SK-N-SH treated with all-trans-retinoic acid at 6 μM for 48 hours (cell line): ENCODE measurements around the gene MCOLN3.

Experiments used
- ATAC-seq: fragments of 200-7000 bp; cut with Tn5 transposase; 3 replicates; pipeline ENCODE4 v1.9.1; 2020; ENCODE audit warnings: mild to moderate bottlenecking, moderate library complexity
- ARNTL ChIP-seq: fragments of 450-650 bp; formaldehyde crosslinking; IDR thresholded peaks from 2 replicates; pipeline ENCODE4 v1.5.0; 2020; ENCODE audit warnings: low read depth, mild to moderate bottlenecking, moderate library complexity, borderline replicate concordance
- BACH2 ChIP-seq: fragments of 250-450 bp; sonication (Bioruptor Pico); IDR thresholded peaks from 2 replicates; pipeline ENCODE4 v1.9.0; 2021; ENCODE audit warnings: mild to moderate bottlenecking, borderline replicate concordance
- CREB5 ChIP-seq: fragments of 250-450 bp; sonication (Bioruptor Pico); IDR thresholded peaks from 2 replicates; pipeline ENCODE4 v1.5.1; 2020; ENCODE audit warnings: low read depth, mild to moderate bottlenecking, moderate library complexity
- CSDC2 ChIP-seq: fragments of 250-450 bp; sonication (Bioruptor Pico); IDR thresholded peaks from 2 replicates; pipeline ENCODE4 v1.5.0; 2020; ENCODE audit warnings: mild to moderate bottlenecking, moderate library complexity
- ESRRG ChIP-seq: fragments of 250-450 bp; sonication (Bioruptor Pico); IDR thresholded peaks from 2 replicates; pipeline ENCODE4 v1.6.1; 2021; ENCODE audit warnings: mild to moderate bottlenecking
- GLIS3 ChIP-seq: fragments of 250-450 bp; sonication (Bioruptor Pico); IDR thresholded peaks from 2 replicates; pipeline ENCODE4 v1.5.0; 2020; ENCODE audit warnings: mild to moderate bottlenecking, moderate library complexity
- ISL1 ChIP-seq: fragments of 250-450 bp; sonication (Bioruptor Pico); IDR thresholded peaks from 2 replicates; pipeline ENCODE4 v2.1.2; 2022; ENCODE audit warnings: mild to moderate bottlenecking, moderate library complexity
- OSR1 ChIP-seq: fragments of 250-450 bp; sonication (Bioruptor Pico); IDR thresholded peaks from 2 replicates; pipeline ENCODE4 v1.8.0; 2022; ENCODE audit warnings: moderate library complexity, mild to moderate bottlenecking, inconsistent platforms
- PATZ1 ChIP-seq: fragments of 250-450 bp; sonication (Bioruptor Pico); IDR thresholded peaks from 2 replicates; pipeline ENCODE4 v1.8.0; 2020; ENCODE audit warnings: mild to moderate bottlenecking, moderate library complexity, borderline replicate concordance
- POU6F1 ChIP-seq: fragments of 250-450 bp; sonication (Bioruptor Pico); IDR thresholded peaks from 2 replicates; pipeline ENCODE4 v1.8.0; 2021; ENCODE audit warnings: low read depth, mild to moderate bottlenecking, moderate library complexity, borderline replicate concordance
- PPARA ChIP-seq: fragments of 250-450 bp; sonication (Bioruptor Pico); IDR thresholded peaks from 2 replicates; pipeline ENCODE4 v1.5.0; 2020; ENCODE audit warnings: mild to moderate bottlenecking, borderline replicate concordance
- RARB ChIP-seq: fragments of 250-450 bp; sonication (Bioruptor Pico); IDR thresholded peaks from 2 replicates; pipeline ENCODE4 v1.8.0; 2021; ENCODE audit warnings: mild to moderate bottlenecking, moderate library complexity
- SNAI2 ChIP-seq: fragments of 250-450 bp; sonication (Bioruptor Pico); IDR thresholded peaks from 2 replicates; pipeline ENCODE4 v1.5.0; 2020; ENCODE audit warnings: mild to moderate bottlenecking, moderate library complexity
- TOX ChIP-seq: fragments of 250-450 bp; sonication (Bioruptor Pico); IDR thresholded peaks from 2 replicates; pipeline ENCODE4 v1.8.0; 2021; ENCODE audit warnings: mild to moderate bottlenecking, moderate library complexity, borderline replicate concordance
- TSHZ2 ChIP-seq: fragments of 250-450 bp; sonication (Bioruptor Pico); IDR thresholded peaks from 2 replicates; pipeline ENCODE4 v1.5.0; 2020; ENCODE audit warnings: mild to moderate bottlenecking, moderate library complexity
- ZC3H10 ChIP-seq: fragments of 250-450 bp; sonication (Bioruptor Pico); IDR thresholded peaks from 2 replicates; pipeline ENCODE4 v1.5.1; 2021; ENCODE audit warnings: mild to moderate bottlenecking, moderate library complexity
- ZFP3 ChIP-seq: fragments of 250-450 bp; sonication (Bioruptor Pico); IDR thresholded peaks from 2 replicates; pipeline ENCODE4 v1.5.0; 2020; ENCODE audit warnings: mild to moderate bottlenecking, moderate library complexity
- ZFP30 ChIP-seq: fragments of 450-650 bp; formaldehyde crosslinking; IDR thresholded peaks from 2 replicates; pipeline ENCODE4 v1.5.0; 2022; ENCODE audit warnings: mild to moderate bottlenecking, moderate library complexity
- ZNF70 ChIP-seq: fragments of 450-650 bp; formaldehyde crosslinking; IDR thresholded peaks from 2 replicates; pipeline ENCODE4 v1.5.0; 2020; ENCODE audit warnings: mild to moderate bottlenecking, moderate library complexity
- ZNF8 ChIP-seq: fragments of 450-650 bp; formaldehyde crosslinking; IDR thresholded peaks from 2 replicates; pipeline ENCODE4 v1.5.0; 2020; ENCODE audit warnings: mild to moderate bottlenecking, moderate library complexity
- TF ChIP-seq, protein P1 (sequence below): fragments of 250-450 bp; sonication (Bioruptor Pico); IDR thresholded peaks from 2 replicates; pipeline ENCODE4 v1.5.1; 2021; ENCODE audit warnings: mild to moderate bottlenecking, moderate library complexity

Gene MCOLN3

DNA sequence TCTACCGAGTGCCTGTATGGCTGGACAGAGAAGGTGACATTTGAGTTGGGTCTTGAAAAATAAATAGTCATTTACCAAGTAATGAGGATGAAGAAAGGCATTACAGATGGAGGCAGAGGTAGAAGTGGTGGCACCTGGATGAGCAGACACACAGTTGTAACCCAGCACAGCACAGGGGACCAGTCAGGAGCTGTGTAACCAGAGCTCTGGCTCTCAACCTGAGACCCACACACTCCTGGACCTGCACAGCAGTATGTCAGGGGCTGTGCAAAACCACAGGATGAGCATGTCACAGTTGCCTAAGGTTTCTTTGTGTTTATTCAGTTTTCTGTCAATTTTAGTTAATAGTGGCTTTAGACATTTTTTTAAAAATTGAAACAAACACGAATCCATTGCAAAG lies 11.3 kb upstream of the MCOLN3 start:
- TF ChIP-seq ZC3H10 (CRISPR knock-in tag), result no peak
- TF ChIP-seq TOX (CRISPR knock-in tag), result no peak
- no peak for TF ChIP-seq PATZ1 (CRISPR knock-in tag)
- no peak for TF ChIP-seq ZNF8 (CRISPR knock-in tag)
- ATAC-seq, result no peak

DNA sequence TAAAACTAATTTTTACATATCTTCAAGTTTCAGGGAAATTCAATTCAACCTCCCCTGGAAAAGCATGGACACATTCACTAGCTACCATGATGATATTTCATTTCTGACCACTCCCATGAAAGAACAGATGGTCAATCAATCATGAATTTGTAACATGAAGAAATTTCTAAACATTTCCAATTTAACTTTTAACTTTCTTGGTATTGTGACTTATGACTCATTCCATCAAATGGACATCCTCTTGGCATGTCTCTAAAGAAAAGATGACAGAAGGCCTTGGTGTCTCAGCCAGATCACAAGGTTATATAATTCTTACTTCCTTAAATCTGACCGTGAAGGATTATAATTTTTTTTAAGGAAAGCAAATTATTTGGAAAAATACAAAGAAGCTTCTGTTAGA lies 10.5 kb upstream of the MCOLN3 start:
- TF ChIP-seq TOX (CRISPR knock-in tag) (no peak), ARNTL (CRISPR knock-in tag) (no peak), RARB (CRISPR knock-in tag) (no peak), OSR1 (CRISPR knock-in tag) (no peak), GLIS3 (CRISPR knock-in tag) (no peak), ZFP3 (no peak), ZFP30 (CRISPR knock-in tag) (no peak), PPARA (CRISPR knock-in tag) (no peak), CSDC2 (CRISPR knock-in tag) (no peak), BACH2 (CRISPR knock-in tag) (no peak), ESRRG (no peak), PATZ1 (CRISPR knock-in tag) (no peak)
- no peak for ATAC-seq

- TF ChIP-seq SNAI2 (CRISPR knock-in tag), result no peak
- no peak for TF ChIP-seq CREB5 (CRISPR knock-in tag)
- no peak for TF ChIP-seq OSR1 (CRISPR knock-in tag)
- TF ChIP-seq POU6F1, result no peak
- TF ChIP-seq ISL1, result no peak
- no peak for TF ChIP-seq TSHZ2 (CRISPR knock-in tag)
- no peak for TF ChIP-seq PPARA (CRISPR knock-in tag)
- TF ChIP-seq ESRRG, result no peak
- no peak for TF ChIP-seq TOX (CRISPR knock-in tag)
- TF ChIP-seq RARB (CRISPR knock-in tag), result no peak
- TF ChIP-seq BACH2 (CRISPR knock-in tag), result no peak
- TF ChIP-seq, protein P1, sequence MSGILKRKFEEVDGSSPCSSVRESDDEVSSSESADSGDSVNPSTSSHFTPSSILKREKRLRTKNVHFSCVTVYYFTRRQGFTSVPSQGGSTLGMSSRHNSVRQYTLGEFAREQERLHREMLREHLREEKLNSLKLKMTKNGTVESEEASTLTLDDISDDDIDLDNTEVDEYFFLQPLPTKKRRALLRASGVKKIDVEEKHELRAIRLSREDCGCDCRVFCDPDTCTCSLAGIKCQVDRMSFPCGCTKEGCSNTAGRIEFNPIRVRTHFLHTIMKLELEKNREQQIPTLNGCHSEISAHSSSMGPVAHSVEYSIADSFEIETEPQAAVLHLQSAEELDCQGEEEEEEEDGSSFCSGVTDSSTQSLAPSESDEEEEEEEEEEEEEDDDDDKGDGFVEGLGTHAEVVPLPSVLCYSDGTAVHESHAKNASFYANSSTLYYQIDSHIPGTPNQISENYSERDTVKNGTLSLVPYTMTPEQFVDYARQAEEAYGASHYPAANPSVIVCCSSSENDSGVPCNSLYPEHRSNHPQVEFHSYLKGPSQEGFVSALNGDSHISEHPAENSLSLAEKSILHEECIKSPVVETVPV, result no peak
- TF ChIP-seq ZNF70 (CRISPR knock-in tag), result no peak
- TF ChIP-seq ARNTL (CRISPR knock-in tag), result no peak
- no peak for ATAC-seq
Measured at GRCh38 chr1:85058311-85058710, 10.0 kb upstream of the MCOLN3 start.
